Ishikawa (cell line): Measurements from ENCODE around the gene SCYGR4.

Experiments used
- CEBPB ChIP-seq: IDR thresholded peaks from 2 replicates; pipeline ENCODE4 v1.6.1; 2012
- CREB1 ChIP-seq: IDR thresholded peaks from 2 replicates; pipeline ENCODE4 v1.6.1; 2012; ENCODE audit warnings: low read depth
- EGR1 ChIP-seq: IDR thresholded peaks from 2 replicates; pipeline ENCODE4 v1.6.1; 2012
- EP300 ChIP-seq: IDR thresholded peaks from 2 replicates; pipeline ENCODE4 v1.6.1; 2012; ENCODE audit warnings: borderline replicate concordance
- FOXM1 ChIP-seq: IDR thresholded peaks from 2 replicates; pipeline ENCODE4 v1.6.1; 2012; ENCODE audit warnings: low read depth, borderline replicate concordance
- MAX ChIP-seq: IDR thresholded peaks from 2 replicates; pipeline ENCODE4 v1.6.1; 2012
- NFIC ChIP-seq: IDR thresholded peaks from 2 replicates; pipeline ENCODE4 v1.6.1; 2012
- RAD21 ChIP-seq: IDR thresholded peaks from 2 replicates; pipeline ENCODE4 v1.6.1; 2012; ENCODE audit warnings: low read depth
- REST ChIP-seq: IDR thresholded peaks from 2 replicates; pipeline ENCODE4 v1.6.1; 2012; ENCODE audit warnings: low read depth, mild to moderate bottlenecking
- TAF1 ChIP-seq: IDR thresholded peaks from 2 replicates; pipeline ENCODE4 v1.6.1; 2012; ENCODE audit warnings: low read depth, mild to moderate bottlenecking
- TCF12 ChIP-seq: IDR thresholded peaks from 2 replicates; pipeline ENCODE4 v1.6.1; 2012; ENCODE audit warnings: low read depth
- TEAD4 ChIP-seq: IDR thresholded peaks from 2 replicates; pipeline ENCODE4 v1.6.1; 2012
- YY1 ChIP-seq: IDR thresholded peaks from 2 replicates; pipeline ENCODE4 v1.6.1; 2012; ENCODE audit warnings: low read depth
- ZBTB7A ChIP-seq: IDR thresholded peaks from 2 replicates; pipeline ENCODE4 v1.6.1; 2012; ENCODE audit warnings: low read depth
- TF ChIP-seq, protein P1 (sequence below): IDR thresholded peaks from 2 replicates; pipeline ENCODE4 v1.6.1; 2012

Gene SCYGR4

DNA sequence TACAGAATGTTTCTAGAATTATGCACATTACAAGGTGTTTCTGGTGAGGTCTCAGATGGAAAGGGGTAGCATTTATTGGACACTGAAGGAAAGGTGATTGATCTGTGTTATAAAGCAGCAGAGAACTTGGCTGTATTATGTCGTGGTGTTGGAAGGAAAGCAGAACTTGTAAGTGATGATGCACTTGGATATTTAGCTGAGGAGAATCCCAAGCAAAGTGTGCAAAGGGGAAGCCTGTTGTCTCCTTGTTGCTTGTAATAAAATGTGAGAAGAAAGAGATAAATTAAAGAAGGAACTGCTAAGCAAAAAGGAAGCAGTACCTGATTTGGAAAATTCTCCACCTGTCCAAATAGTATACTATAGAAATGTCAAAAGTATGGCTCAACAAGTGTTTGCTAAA lies 37.1 kb downstream of the SCYGR4 start:
- no peak for TF ChIP-seq YY1
- TF ChIP-seq CEBPB, result no peak
- TF ChIP-seq CREB1, result no peak
- TF ChIP-seq, protein P1, sequence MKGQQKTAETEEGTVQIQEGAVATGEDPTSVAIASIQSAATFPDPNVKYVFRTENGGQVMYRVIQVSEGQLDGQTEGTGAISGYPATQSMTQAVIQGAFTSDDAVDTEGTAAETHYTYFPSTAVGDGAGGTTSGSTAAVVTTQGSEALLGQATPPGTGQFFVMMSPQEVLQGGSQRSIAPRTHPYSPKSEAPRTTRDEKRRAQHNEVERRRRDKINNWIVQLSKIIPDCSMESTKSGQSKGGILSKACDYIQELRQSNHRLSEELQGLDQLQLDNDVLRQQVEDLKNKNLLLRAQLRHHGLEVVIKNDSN, result no peak
- no peak for TF ChIP-seq FOXM1
- TF ChIP-seq NFIC, result no peak
- TF ChIP-seq EGR1, result no peak
- no peak for TF ChIP-seq EP300
- no peak for TF ChIP-seq TAF1
- no peak for TF ChIP-seq REST
- TF ChIP-seq MAX, result no peak
- no peak for TF ChIP-seq TCF12
- TF ChIP-seq RAD21, result no peak
- TF ChIP-seq ZBTB7A, result no peak
- no peak for TF ChIP-seq TEAD4

DNA sequence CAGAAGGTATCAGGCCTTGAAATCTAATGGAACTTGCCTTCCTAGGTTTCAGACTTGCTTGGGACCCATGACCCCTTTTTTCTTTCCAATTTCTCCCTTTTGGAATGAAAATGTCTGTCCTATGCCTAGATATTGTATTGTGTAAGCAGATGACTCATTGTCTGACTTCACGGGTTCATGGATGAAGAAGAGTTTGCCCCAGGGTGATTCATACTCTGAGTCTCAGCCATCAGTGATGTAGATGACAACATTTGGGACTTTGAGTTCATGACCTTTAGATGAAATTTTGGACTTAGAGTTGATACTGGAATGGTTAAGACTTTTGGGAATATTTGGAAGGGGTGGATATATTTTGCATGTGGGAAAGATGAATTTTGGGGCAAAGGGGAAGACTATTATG lies 38.2 kb downstream of the SCYGR4 start:
- no peak for TF ChIP-seq EP300
- TF ChIP-seq TAF1, result no peak
- TF ChIP-seq REST, result no peak
- TF ChIP-seq TEAD4, result no peak
- no peak for TF ChIP-seq CREB1
- TF ChIP-seq CEBPB, result no peak
- no peak for TF ChIP-seq RAD21
- TF ChIP-seq TCF12, result no peak
- TF ChIP-seq MAX, result no peak
- TF ChIP-seq NFIC, result no peak

DNA sequence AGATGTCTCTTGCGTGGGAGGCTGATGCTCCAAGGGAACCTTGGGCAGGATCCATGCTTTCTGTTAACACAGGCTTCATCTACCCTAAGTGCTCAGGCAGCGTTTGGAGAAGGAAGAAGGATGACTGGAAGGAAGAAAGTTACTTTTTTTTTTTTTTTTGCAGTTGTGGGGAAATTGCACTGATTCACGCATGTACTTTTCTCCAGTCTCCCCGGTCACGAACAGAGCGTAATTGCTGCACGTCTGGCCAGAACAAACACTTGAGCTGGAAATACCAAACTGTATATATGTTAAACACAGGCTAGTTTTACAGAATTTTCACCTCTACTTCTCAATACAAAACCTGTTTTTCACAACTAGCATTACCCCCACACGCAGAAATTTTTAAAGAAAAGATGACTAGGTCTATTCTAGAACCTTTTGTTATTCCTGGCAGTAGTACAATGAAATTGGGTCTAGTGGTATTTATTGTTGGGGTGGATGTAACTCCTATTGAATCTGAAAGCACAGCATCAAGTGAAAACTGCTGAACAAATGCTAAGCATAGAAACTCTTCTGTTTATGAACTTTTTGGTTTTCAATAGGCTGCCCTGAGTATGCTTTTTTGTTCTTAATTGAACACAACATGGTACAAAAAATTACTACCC lies 40.0 kb downstream of the SCYGR4 start:
- no peak for TF ChIP-seq TCF12
- no peak for TF ChIP-seq YY1
- no peak for TF ChIP-seq RAD21
- TF ChIP-seq EP300, result no peak
- no peak for TF ChIP-seq NFIC
- TF ChIP-seq, protein P1, result no peak
- no peak for TF ChIP-seq ZBTB7A
- no peak for TF ChIP-seq CEBPB
- TF ChIP-seq FOXM1, result no peak
- no peak for TF ChIP-seq REST
- TF ChIP-seq TEAD4, result no peak
- TF ChIP-seq EGR1, result no peak
- TF ChIP-seq CREB1, result no peak
- TF ChIP-seq MAX, result no peak
- no peak for TF ChIP-seq TAF1

DNA sequence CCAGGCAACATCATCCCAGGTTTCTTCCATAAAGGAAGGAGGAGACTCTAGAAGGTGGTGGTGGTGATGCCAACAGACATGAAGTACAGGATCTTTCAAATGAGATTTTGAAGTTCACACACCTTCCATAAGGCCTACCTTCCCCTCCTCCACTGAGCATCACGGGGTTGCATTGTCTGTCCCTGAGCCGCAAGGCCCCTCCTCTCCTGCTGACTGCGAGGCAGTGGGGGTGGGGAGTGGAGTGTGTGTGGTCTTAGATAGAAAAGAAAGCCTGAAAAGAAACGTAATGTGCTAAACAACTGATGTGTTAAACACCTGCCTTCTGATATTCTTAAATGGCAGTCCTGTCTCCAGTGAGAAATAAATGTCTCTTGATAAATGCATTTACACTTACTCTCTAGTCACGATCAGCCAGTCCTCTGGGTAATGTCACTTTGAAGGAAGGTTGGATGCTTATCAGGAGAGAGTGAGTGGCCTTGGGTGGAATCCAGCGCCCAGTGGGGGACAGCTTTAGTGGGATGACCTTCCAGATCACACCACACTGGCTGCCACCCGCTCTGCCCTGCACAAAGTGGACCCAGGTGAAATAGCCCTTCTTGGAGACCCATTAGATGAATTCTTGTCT lies 43.8 kb downstream of the SCYGR4 start:
- TF ChIP-seq CEBPB (no peak), RAD21 (no peak), EP300 (no peak), EGR1 (no peak), TCF12 (no peak), NFIC (no peak), YY1 (no peak), ZBTB7A (no peak)
- TF ChIP-seq, protein P1, result no peak
